Memory B cell (primary cell): ENCODE results near the gene RNF180.
"Not testable (repeated sequence)": the region's sequence is repeated elsewhere in the genome, so short reads cannot be mapped to it uniquely, and the experiment has no call there.

Experiments used
- ATAC-seq: fragments of 150-1000 bp; cut with Tn5 transposase; 2 replicates; pipeline ENCODE4 v1.10.0; 2021; ENCODE audit warnings: low read depth, mild to moderate bottlenecking, moderate library complexity
- DNase-seq, 2 donors: peaks; one replicate each; pipeline ENCODE4 v3.0.0; 2022; ENCODE audit warnings: low spot score in 2 of 2
- H3K27ac Mint-ChIP-seq: one replicate; pipeline ENCODE4 v1.8.0; 2022; ENCODE audit warnings: mild to moderate bottlenecking, moderate library complexity, mixed read lengths
- H3K27me3 Mint-ChIP-seq: one replicate; pipeline ENCODE4 v1.8.0; 2022; ENCODE audit warnings: mixed read lengths
- H3K36me3 Mint-ChIP-seq: one replicate; pipeline ENCODE4 v1.8.0; 2022; ENCODE audit warnings: mild to moderate bottlenecking, mixed read lengths
- H3K4me1 Mint-ChIP-seq: one replicate; pipeline ENCODE4 v1.8.0; 2022; ENCODE audit warnings: mixed read lengths
- H3K4me3 Mint-ChIP-seq: one replicate; pipeline ENCODE4 v1.8.0; 2022; ENCODE audit warnings: mild to moderate bottlenecking, moderate library complexity, mixed read lengths
- H3K9me3 Mint-ChIP-seq: one replicate; pipeline ENCODE4 v1.8.0; 2022; ENCODE audit warnings: mixed read lengths

Gene RNF180

DNA sequence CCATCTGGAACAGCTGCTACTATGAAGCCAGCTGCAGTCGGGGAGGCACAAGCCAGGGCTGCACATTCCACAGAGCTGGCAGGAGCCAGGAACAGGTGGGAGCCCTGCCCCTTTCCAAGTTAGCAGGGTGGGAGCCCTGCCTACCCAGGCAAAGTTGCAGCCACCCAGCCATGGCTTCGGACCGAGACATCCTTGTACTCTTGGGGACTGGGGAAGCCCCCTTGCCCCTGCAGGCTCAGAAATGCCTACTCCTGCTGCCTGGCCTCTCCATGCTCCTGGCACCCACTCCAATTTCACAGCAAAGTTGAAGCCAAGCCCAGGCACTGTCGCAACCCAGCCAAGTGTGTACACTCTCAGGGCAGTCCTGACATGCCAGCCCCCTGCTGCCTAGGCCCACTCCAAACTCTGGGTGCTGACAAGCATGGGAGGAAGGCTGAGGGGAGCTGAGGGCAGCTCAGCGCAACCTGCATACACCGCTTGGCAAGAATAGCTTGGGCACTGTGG lies 165.1 kb downstream of the RNF180 start:
- no peaks in the 10 kb centered on the region for H3K4me1 Mint-ChIP-seq
- H3K27me3 Mint-ChIP-seq, result no peaks in the 10 kb centered on the region
- peaks cover 5% of the 10 kb centered on the region for H3K9me3 Mint-ChIP-seq
- DNase-seq (no peak), ATAC-seq (no peak)
- no peaks in the 10 kb centered on the region for H3K36me3 Mint-ChIP-seq
- H3K4me3 Mint-ChIP-seq, result no peak overlapping the region
- no peak overlapping the region for H3K27ac Mint-ChIP-seq

- Mint-ChIP-seq H3K27me3 (no peaks in the 10 kb centered on the region), H3K4me3 (no peak overlapping the region), H3K9me3 (peaks cover 5% of the 10 kb centered on the region), H3K36me3 (no peaks in the 10 kb centered on the region), H3K4me1 (no peaks in the 10 kb centered on the region), H3K27ac (no peak overlapping the region)
- DNase-seq (no peak), ATAC-seq (no peak)
Measured at GRCh38 chr5:64331597-64332277, 166.1 kb downstream of the RNF180 start.

GRCh38 chr5:64333886-64334285 lies 168.2 kb downstream of the RNF180 start:
- Mint-ChIP-seq H3K36me3 (no peaks in the 10 kb centered on the region), H3K4me3 (no peak overlapping the region), H3K27ac (no peak overlapping the region), H3K4me1 (no peaks in the 10 kb centered on the region), H3K27me3 (no peaks in the 10 kb centered on the region), H3K9me3 (no peaks in the 10 kb centered on the region)
- DNase-seq (no peak), ATAC-seq (no peak)

- H3K27ac Mint-ChIP-seq, result no peak overlapping the region
- no peaks in the 10 kb centered on the region for H3K27me3 Mint-ChIP-seq
- ATAC-seq (no peak), DNase-seq (no peak)
- no peaks in the 10 kb centered on the region for H3K36me3 Mint-ChIP-seq
- H3K9me3 Mint-ChIP-seq, result no peaks in the 10 kb centered on the region
- no peaks in the 10 kb centered on the region for H3K4me1 Mint-ChIP-seq
- H3K4me3 Mint-ChIP-seq, result no peak overlapping the region
Measured at GRCh38 chr5:64339769-64340168, 174.1 kb downstream of the RNF180 start.

GRCh38 chr5:64340293-64340692 lies 174.7 kb downstream of the RNF180 start:
- Mint-ChIP-seq H3K27ac (no peak overlapping the region), H3K9me3 (no peaks in the 10 kb centered on the region), H3K4me3 (no peak overlapping the region), H3K27me3 (no peaks in the 10 kb centered on the region), H3K4me1 (no peaks in the 10 kb centered on the region), H3K36me3 (no peaks in the 10 kb centered on the region)
- no peak for ATAC-seq
- DNase-seq, result no peak

- H3K27ac Mint-ChIP-seq, result no peak overlapping the region
- no peak overlapping the region for H3K4me3 Mint-ChIP-seq
- no peaks in the 10 kb centered on the region for H3K27me3 Mint-ChIP-seq
- H3K36me3 Mint-ChIP-seq, result no peaks in the 10 kb centered on the region
- H3K4me1 Mint-ChIP-seq, result no peaks in the 10 kb centered on the region
- ATAC-seq (no peak), DNase-seq (no peak)
- H3K9me3 Mint-ChIP-seq, result no peaks in the 10 kb centered on the region
Measured at GRCh38 chr5:64341340-64341739, 175.7 kb downstream of the RNF180 start.

GRCh38 chr5:64344501-64344900 lies 178.9 kb downstream of the RNF180 start:
- no peak overlapping the region for H3K4me3 Mint-ChIP-seq
- no peak overlapping the region for H3K27ac Mint-ChIP-seq
- no peaks in the 10 kb centered on the region for H3K9me3 Mint-ChIP-seq
- H3K36me3 Mint-ChIP-seq, result no peaks in the 10 kb centered on the region
- DNase-seq, result no peak
- no peaks in the 10 kb centered on the region for H3K27me3 Mint-ChIP-seq
- no peaks in the 10 kb centered on the region for H3K4me1 Mint-ChIP-seq
- ATAC-seq, result no peak

DNA sequence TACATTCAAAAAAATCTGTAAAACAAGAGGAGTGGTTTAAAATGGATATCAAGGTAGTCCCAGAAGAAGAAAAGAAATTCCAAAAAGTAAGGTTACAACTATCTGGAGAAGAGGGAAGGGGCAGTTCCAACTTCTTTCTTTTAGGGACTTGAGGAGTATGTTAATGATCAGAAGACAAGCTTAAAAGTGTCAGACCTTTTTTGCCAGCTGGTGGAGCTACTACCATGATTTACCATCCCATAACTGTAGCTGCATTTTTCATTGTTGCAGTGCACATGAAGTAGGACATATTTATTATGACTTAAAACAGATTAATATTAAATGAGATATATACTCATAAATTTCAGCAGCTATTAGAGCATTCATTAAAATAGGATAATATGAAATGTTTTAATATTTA lies 181.7 kb downstream of the RNF180 start:
- H3K9me3 Mint-ChIP-seq, result peaks cover 2% of the 10 kb centered on the region

GRCh38 chr5:64364426-64364825 lies 198.8 kb downstream of the RNF180 start:
- Mint-ChIP-seq H3K4me3 (no peak overlapping the region), H3K27me3 (no peaks in the 10 kb centered on the region), H3K9me3 (peaks cover 3% of the 10 kb centered on the region), H3K36me3 (no peaks in the 10 kb centered on the region), H3K27ac (no peak overlapping the region), H3K4me1 (no peaks in the 10 kb centered on the region)
- ATAC-seq, result no peak
- DNase-seq, result no peak

More for the DNA sequence above, 181.7 kb downstream of the RNF180 start:
- H3K36me3 Mint-ChIP-seq, result no peaks in the 10 kb centered on the region
- ATAC-seq, result no peak
- no peak for DNase-seq
- H3K27ac Mint-ChIP-seq, result no peak overlapping the region
- no peaks in the 10 kb centered on the region for H3K27me3 Mint-ChIP-seq
- no peaks in the 10 kb centered on the region for H3K4me1 Mint-ChIP-seq
- H3K4me3 Mint-ChIP-seq, result no peak overlapping the region

GRCh38 chr5:64384765-64385164 lies 219.1 kb downstream of the RNF180 start:
- Mint-ChIP-seq H3K4me1 (no peaks in the 10 kb centered on the region), H3K36me3 (no peaks in the 10 kb centered on the region), H3K27me3 (no peaks in the 10 kb centered on the region), H3K27ac (no peak overlapping the region), H3K9me3 (peaks cover 6% of the 10 kb centered on the region), H3K4me3 (no peak overlapping the region)
- ATAC-seq (no peak), DNase-seq (no peak)

DNA sequence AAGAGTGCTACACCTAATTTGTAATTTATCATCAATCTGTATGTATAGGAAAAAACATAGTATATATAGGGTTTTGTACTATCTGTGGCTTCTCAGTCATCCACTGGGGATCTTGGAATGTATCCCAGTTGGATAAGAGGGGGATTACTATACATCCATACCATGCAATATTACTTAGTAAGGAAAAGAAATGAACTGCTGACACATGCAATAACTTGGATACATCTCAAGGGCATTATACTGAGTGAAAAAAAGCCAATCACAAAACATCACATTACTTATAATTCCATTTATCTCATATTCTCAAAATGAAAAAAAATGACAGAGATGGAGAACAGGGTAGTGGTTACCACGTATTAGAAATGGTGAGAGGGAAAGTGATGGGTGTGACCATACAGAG lies 231.9 kb downstream of the RNF180 start:
- no peaks in the 10 kb centered on the region for H3K4me1 Mint-ChIP-seq
- H3K36me3 Mint-ChIP-seq, result no peaks in the 10 kb centered on the region
- no peaks in the 10 kb centered on the region for H3K27me3 Mint-ChIP-seq
- H3K4me3 Mint-ChIP-seq, result no peak overlapping the region
- no peaks in the 10 kb centered on the region for H3K9me3 Mint-ChIP-seq
- H3K27ac Mint-ChIP-seq, result no peak overlapping the region
- no peak for DNase-seq
- ATAC-seq, result no peak

DNA sequence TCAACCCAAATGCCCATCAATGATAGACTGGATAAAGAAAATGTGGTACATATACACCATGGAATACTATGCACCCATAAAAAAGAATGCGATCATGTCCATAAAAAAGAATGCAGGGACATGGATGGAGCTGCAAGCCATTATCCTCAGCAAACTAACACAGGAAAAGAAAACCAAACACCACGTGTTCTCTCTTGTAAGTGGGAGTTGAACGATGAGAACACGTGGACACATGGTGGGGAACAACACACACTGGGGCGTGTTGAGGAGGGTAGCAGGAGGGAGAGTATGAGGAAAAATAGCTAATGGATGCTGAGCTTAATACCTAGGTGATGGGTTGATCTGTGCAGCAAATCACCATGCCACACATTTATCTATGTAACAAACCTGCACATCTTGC lies 233.1 kb downstream of the RNF180 start:
- not testable (repeated sequence) for H3K27me3 Mint-ChIP-seq, H3K27ac Mint-ChIP-seq, H3K36me3 Mint-ChIP-seq, H3K4me1 Mint-ChIP-seq, DNase-seq, H3K4me3 Mint-ChIP-seq, H3K9me3 Mint-ChIP-seq, ATAC-seq

- peaks cover 11% of the 10 kb centered on the region for H3K9me3 Mint-ChIP-seq
- not testable (repeated sequence) for H3K4me3 Mint-ChIP-seq, H3K27me3 Mint-ChIP-seq, H3K36me3 Mint-ChIP-seq, ATAC-seq, H3K27ac Mint-ChIP-seq, H3K4me1 Mint-ChIP-seq, DNase-seq
Measured at GRCh38 chr5:64407103-64407825, 241.6 kb downstream of the RNF180 start.

GRCh38 chr5:64417390-64417789 lies 251.7 kb downstream of the RNF180 start:
- Mint-ChIP-seq H3K27me3 (no peaks in the 10 kb centered on the region), H3K27ac (no peak overlapping the region), H3K9me3 (peaks cover 2% of the 10 kb centered on the region), H3K36me3 (no peaks in the 10 kb centered on the region), H3K4me3 (no peak overlapping the region), H3K4me1 (no peaks in the 10 kb centered on the region)
- ATAC-seq (no peak), DNase-seq (no peak)

DNA sequence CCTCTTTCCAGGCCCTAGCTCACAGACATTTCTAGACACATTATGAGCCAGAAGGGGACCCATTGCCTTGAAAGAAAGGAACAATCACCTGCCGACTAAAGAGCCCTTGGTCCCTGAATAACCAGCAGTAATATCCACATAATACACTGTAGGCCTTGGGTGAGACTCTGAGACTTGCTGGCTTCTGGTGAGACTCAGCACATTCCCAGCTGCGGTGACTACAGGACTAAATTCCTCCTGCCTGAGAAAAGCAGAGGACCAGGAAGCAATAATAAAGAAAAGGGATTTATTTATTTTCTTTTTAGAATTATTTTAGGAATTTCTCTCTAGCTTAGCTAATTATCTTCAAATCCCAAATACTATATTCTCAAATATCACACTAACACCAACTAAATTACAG lies 252.4 kb downstream of the RNF180 start:
- Mint-ChIP-seq H3K9me3 (peaks cover 5% of the 10 kb centered on the region), H3K27me3 (no peaks in the 10 kb centered on the region), H3K4me1 (no peaks in the 10 kb centered on the region), H3K36me3 (no peaks in the 10 kb centered on the region), H3K4me3 (no peak overlapping the region), H3K27ac (no peak overlapping the region)
- no peak for ATAC-seq
- DNase-seq, result no peak
